GM12864 (cell line): ENCODE measurements around the gene GM2A.

ENCODE experiments used
- DNase-seq: peaks from one replicate; pipeline ENCODE4 v3.0.0-alpha.2; 2011; ENCODE audit warnings: low read depth
- H3K4me3 ChIP-seq: 2 replicates; pipeline ENCODE4 v1.5.1; 2011; ENCODE audit warnings: mild to moderate bottlenecking, low read depth, low read length, control low read depth
- CTCF ChIP-seq: IDR thresholded peaks from 2 replicates; pipeline ENCODE4 v1.5.1; 2011; ENCODE audit warnings: low read depth, mild to moderate bottlenecking, moderate library complexity, low read length, control low read depth, inconsistent platforms; ENCODE audit errors: missing control alignments

Gene GM2A

GRCh38 chr5:151214614-151215545 is 38.1 kb upstream of the GM2A start:
- no peak for TF ChIP-seq CTCF
- H3K4me3 ChIP-seq: peak overlapping the region; percentile 46
- peak; percentile 95 for DNase-seq

- no peak for DNase-seq
- H3K4me3 ChIP-seq: peak overlapping the region; percentile 46
- TF ChIP-seq CTCF: no peak
Observed at GRCh38 chr5:151215546-151215880, 37.5 kb upstream of the GM2A start.

- TF ChIP-seq CTCF: no peak
- no peak for DNase-seq
- H3K4me3 ChIP-seq: no peak overlapping the region; the same call in 1 of the 2 replicates
Observed at GRCh38 chr5:151216781-151217180, 36.2 kb upstream of the GM2A start.

GRCh38 chr5:151218177-151218576 is 34.8 kb upstream of the GM2A start:
- no peak overlapping the region for H3K4me3 ChIP-seq
- DNase-seq: no peak
- no peak for TF ChIP-seq CTCF

- H3K4me3 ChIP-seq: no peak overlapping the region
Observed at GRCh38 chr5:151219138-151219537, 33.8 kb upstream of the GM2A start.

GRCh38 chr5:151219789-151220188 is 33.2 kb upstream of the GM2A start:
- TF ChIP-seq CTCF: peak; percentile 43
- H3K4me3 ChIP-seq: no peak overlapping the region
- no peak for DNase-seq

More at GRCh38 chr5:151219138-151219537, 33.8 kb upstream of the GM2A start:
- no peak for DNase-seq
- no peak for TF ChIP-seq CTCF

- no peak for DNase-seq
- TF ChIP-seq CTCF: no peak
- peak overlapping the region; percentile 74 for H3K4me3 ChIP-seq
Observed at GRCh38 chr5:151221574-151221973, 31.4 kb upstream of the GM2A start.
